Embryonic facial prominence (tissue), 1 donor: Measurements from ENCODE around the gene CBFB.

Experiments
- DNase-seq: peaks from one replicate; pipeline ENCODE4 v3.0.0-alpha.2; 2016; ENCODE audit errors: extremely low spot score

The CBFB gene

DNA sequence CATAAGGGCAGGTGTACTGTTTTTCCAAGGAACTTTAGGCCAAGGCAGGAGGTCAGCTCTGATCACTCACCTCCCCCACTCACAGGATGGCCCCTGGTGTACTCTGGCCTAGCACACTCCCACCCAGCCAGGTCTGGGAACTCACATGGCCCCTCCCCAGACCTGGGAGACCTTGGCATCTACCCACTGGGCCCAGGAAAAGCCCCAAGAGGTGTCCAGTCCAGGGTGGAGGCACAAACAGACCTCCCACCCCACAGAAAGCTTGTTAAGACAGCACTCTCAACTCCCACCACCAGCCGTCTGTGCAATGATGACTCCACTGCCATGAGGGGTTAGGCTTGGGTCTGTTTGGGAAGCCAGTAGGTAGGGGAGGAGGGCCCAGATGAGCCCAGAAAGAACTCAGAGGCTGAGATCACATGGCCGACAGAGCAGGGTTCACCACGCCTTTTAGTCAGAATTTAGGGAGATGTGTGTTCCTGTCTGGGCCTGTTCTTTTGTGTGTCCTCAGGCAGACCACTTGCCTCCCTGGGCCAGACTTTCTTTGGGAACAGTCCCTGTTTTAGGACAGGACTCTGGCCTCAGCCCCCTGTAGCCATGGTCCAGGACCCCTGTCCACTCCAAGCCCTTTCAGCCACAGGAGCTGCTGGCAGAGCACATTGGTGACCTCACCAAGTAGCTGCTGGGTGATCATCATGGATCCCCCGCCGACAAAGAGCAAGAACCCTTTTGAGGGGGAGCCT, 12.1 kb upstream of the CBFB start:
- no peak for DNase-seq

DNA sequence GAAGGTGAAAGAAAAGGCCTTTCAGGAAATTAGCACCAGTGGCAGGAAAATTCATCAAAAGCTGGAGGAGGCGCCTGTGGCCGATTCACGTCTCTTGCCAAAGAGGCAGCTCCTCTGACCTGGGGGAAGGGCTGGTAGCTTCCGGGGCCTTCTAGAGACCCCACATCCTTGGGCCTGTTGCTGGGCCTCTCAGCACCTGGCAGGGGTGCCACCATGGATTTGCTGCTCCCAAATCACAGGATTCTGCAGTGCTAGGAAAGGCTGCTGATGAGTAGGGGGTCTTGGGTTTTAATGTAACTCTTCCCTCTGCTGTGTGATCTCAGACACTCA, 11.6 kb upstream of the CBFB start:
- no peak for DNase-seq

DNA sequence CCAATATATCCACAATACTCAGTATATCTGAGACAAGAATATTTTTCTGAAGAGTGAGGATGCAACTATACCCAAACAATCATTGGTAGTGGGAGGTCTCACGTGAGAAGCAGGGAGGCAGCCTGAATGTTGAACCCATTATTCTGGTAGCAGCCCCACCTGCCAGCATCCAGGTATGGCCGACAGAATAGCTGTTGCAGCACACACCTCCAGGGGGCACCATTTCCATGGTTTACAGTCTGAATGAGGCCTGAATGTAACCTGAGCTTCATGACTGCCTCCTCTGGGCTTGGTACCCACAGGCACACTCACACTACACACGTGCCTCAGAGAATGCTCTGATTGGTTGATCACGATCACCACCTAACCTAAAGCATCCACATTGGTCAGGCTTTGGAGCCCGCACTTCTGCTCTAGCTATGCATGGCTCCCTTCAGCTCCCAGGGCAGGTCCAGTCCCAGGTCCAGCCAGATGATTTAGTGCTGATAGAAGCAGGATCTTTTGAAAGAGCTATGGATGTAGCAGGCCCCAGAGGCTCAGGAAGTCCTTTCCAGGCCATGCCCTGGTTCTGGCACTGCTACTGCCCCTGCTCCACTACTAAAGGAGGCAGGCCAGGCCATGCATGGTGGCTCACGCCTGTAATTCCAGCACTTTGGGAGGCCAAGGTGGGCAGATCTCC, 11.0 kb upstream of the CBFB start:
- DNase-seq: peak; percentile 61

DNA sequence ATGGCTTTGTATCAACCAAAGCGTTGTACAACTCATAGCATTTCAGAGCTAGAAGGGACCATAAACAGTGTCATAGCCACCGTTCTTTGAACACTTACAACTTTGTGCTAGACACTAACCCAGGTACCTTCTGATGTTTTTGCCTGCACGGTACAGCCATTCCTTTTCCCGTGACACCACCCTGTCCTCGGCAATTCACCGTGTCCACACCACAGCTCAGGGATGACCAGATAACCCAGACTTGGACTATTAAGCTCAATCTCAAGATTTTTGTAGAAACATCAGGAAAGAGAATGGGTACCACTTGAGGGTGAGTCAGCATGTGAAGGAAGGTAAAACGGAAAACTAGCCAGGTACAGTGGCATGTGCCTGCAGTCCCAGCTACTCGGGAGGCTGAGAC, 9.8 kb upstream of the CBFB start:
- no peak for DNase-seq

DNA sequence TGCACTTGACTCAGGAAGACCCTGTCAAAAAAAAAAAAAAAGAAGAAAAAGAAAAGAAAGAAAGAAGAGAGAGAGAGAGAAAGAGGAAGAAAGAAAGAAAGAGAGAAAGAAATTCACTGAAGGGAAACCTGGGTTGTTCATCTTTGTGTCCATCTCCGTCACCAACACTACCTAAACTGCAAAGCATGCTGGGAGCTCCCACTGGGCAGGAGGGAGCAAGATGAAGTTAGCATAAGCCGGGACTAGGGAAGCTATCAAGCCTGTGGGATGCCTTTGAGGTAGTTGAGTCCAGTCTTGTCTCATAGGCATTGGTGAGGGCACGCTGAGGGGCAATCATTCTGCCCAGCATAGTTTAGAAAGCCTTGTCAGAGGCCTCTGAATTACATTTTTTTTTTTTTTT, 7.6 kb upstream of the CBFB start:
- DNase-seq: no peak

DNA sequence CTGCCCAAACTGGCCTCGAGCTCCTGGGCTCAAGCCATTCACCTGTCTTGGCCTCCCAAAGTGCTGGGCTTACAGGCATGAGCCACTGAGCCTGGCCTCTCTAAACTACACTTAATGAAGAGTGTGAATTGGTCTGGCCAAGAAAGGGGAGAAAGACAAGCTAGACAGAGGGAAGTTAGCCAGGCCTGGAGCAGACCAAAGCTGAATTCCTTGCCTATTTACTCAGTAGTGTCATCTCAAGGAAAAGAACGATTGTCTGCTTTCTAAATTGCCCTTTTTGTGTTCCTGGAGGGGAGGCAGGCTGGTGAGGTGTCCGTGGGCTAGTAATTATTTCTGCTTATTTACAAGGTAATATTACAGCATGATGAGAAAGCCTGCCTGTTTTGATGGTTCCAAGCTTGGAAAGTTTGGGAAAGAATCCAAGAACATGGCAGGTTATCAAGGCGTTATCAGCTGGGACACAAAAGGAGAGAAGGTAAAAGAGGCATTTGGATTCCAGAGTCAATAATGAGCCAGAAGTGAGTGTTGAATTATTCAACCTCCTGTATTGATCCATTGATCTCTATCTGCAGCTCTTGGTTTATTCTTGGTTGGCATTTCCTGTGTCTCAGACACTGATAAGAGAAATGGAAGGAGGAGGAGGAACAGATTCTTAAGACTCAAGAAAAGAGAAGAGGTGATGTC, 6.3 kb upstream of the CBFB start:
- no peak for DNase-seq

DNA sequence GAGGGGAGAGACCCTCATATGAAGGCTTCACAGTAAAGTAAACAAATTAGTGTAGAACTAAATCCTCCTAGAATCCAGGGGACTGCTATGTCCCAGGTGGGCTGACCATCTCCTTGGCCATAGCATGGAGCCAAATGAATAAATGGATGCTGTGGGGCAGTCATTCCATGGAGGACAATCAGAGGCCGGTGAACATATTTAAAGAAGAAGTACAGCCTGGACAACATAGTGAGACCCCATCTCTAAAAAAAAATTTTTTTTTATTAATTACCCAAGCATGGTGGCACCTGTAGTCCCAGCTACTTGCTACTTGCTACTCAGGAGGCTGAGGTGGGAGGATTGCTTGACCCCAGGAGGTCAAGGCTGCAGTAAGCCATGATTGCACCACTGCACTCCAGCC, 5.3 kb upstream of the CBFB start:
- DNase-seq: no peak

DNA sequence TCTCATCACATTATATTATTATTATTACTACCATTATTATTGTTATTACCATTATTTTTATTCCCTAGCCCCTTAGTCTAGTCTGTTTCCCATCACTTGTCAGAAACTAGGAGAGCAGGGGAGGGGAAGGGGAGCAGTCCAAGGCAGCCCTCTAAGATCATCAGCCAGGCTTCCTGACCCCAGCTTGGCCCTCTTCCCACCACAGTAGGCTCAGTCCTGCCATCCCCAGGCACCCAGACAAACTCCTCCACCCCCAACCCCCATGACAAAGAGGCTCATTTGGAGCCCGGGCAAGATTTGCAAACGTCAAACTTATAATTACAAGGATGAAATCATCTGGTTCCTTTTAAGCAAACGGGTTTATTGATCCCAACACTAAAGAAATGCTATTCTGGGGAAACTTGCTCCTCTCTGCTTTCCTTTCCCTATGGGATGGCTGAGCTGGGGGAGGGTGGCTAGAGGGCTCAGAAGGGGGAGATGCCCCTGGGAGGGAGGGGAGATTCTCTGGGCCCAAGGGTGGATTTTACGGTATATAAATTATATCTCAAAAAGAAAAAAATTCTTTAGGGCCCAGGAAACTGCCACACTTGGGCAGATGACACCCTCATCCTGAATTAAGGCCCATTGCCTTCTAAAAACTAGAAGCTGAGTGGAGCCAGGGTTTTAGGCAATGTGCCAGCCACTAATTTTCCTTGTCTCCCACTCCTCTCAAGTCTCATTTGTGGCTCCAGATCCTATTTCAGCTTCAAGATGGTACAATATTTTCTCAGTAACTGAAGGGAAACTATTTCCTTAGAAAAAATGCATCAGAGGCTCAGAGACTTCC, 4.4 kb upstream of the CBFB start:
- DNase-seq: peak; percentile 31

DNA sequence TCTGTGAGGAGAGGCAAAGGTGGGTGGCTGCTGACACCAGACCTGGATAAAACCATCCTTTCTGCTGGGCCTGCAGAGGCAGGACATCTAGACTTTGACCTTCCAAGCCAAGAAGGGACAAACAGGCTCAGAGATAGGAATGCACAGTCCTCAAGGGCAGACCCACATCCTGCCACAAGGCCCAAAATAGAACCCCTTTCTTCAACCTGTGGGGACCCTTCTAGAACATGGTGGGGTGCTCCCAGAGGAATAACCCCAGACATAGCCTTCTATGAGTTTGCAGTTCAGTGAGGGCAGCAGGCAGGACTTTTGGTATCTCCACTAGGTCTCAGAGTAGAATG, 3.8 kb upstream of the CBFB start:
- no peak for DNase-seq

DNA sequence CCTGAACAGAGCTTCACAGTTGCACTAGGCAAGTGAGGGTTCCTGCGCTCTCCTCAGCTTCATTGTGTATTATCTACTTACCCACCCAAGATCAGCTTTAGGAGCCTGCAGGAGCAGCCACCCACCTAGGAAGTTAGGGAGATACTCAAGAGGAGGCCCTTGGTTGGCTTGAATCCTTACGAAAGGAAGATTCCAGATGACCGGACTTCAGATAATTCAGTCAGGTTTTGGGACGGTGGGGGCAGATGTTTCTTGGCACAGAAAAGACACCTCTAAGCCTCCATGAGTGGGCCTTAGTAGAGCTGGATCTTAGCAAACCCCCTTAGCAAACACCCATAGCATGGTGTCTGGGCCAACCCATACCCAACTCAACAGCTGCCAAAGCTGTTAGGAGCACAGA, 2.4 kb upstream of the CBFB start:
- DNase-seq: no peak

DNA sequence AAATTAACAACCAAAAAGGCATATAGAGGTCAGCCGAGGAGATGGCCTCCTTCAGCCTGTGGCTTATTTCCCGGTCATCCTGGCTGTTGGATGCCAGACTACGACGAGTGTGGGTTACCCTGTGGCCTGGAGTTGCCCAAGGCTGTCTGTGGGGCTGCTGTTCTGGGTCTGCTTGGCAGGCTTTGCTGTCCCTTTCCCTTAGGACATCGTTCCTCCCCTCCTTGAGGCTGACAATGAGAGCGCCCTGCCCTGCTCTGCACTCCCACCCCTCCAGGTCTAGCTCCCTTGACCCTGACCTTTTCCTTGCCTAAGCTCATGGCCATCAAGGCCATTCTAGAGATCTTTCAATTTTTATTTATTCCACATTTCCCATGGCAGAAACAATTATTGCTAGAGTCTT, 1.9 kb upstream of the CBFB start:
- DNase-seq: no peak

DNA sequence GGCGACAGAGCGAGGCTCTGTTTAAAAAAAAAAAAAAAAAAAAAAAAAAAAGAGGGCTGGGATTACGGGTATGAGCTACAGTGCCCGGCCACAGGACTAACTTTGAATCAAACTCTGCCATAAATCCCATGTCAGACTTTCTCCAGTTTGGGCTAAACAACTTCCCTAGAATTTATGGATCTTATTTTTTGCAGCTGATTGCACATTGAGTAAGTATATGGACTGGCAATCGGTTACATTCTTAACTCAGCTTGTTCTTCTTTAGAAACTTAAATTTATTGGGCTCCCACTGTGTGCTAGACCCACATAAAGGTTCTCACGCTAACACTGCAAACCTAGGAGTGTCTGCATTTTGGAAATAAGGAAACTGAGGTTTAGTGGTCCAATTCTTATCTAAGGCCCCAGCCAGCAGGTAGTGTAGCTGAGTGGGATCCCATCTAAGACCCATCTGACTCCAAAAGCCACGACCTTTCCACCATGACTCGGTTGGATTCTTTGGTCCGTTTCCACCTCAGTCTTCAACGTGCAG, 718 bp upstream of the CBFB start:
- DNase-seq: no peak

DNA sequence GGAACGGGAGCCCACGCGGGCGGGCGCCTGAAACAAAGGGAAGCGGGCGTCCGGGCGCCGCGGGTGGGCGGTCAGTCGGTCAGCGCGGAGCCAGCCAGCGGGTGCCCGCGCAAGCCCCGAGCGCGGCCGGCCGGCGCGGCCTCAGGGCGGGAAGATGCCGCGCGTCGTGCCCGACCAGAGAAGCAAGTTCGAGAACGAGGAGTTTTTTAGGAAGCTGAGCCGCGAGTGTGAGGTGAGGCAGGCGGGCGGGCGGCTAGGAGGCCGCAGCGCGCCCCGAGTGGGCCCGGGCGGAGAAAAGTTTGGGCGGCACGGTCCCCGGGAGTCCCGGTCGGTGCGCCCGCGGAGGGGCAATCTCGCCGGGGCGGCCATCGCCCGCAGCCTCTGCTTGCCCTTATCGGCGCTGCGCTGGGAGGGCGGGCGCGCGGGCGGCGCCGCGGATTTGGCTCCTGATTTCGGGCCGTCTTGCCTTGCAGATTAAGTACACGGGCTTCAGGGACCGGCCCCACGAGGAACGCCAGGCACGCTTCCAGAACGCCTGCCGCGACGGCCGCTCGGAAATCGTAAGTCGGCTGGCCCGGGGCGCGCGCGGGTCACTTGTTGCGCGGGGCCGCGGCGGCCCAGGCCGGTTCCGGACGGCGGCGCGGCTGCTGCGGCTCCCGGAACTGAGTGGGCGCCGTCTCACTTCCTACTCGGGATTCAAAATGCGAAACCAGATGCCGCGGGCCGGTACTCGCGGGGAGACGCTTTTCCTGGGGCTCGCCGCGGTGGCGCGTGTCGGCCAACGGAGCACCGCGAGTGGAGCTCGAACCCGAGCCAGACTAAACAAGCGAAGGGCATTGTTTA, 526 bp downstream of the CBFB start:
- DNase-seq: no peak

DNA sequence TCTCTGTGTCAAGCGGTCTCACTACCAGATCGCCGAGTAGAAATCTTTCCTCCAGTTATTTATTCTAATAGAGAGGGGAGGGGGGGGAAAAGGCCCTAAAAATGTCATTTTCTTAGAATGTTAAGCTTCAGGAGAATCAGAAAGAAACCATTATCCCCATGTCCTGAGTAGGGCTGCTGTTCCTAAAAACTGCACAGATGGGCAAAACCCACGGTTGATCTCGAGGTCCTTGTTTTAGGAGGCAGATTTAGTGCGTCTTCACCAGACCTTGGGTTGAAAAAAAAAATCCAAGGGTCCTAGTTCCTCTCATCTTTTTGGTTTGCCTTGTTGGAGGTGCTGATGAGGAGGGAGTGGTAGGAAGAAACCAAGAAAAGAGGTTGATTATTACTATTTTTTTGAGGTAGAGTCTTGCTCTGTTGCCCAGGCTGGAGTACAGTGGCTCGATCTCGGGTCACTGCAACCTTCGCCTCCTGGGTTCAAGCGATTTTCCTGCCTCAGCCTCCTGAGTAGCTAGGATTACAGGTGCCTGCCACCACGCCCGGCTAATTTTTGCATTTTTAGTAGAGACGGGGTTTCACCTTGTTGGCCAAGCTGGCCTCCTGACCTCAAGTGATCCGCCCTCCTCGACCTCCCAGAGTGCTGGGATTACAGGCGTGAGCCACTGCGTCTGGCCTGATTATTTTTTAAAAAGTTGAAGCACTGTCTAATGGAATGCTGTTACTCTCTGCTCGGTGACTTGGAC, 1.4 kb downstream of the CBFB start:
- DNase-seq: no peak

DNA sequence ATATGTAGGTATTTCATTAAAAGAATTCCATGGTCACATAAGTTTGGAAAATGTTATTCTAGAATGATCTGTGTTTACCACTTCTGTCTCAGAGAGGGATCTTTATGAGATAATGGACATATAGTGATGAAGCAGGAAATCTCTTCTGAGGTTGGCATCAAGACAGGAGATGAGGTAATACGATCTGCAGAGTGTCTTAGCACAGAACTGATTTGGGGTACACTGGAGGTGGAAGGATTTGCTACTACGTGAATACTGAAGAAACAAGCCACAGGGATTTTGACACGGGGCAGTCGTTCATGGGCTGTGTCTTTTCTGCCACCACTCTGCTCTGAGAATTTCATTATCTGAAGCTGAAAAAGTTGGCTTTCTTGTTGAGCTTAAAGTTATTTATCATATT, 5.5 kb downstream of the CBFB start:
- DNase-seq: no peak

DNA sequence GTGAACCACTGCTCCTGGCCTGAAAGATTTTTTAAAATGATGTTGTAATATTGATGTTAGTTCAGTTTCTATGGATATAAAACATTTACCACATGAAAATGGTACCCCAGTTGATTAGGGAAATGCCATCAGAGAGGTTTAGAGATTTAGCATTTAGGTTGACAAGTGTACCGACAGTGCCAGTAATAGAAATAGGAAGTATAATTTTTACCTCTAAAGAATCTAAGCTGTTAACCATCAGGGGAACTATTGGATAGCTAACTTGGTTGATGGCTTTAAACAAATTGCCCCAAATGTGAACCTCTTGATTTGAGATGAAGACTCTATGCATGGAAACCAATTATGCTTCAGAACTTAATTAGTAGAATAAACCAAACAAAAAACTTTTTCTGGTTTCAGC, 6.4 kb downstream of the CBFB start:
- DNase-seq: no peak

DNA sequence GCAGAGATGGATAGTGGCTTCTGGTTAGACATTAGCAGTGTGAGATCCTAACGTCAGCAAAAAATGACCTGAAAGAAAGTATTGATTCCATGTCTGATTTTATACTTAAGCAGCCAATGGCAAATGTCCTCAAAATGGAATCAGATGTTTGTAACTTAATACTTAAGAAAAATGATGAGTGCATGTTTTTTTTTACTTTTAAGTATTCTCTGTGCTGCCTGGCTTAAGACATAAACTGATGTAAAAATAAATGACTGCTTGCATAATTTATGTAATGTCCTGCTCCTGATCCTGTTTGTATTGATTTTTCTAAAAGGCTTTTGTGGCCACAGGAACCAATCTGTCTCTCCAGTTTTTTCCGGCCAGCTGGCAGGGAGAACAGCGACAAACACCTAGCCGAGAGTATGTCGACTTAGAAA, 7.4 kb downstream of the CBFB start:
- no peak for DNase-seq

DNA sequence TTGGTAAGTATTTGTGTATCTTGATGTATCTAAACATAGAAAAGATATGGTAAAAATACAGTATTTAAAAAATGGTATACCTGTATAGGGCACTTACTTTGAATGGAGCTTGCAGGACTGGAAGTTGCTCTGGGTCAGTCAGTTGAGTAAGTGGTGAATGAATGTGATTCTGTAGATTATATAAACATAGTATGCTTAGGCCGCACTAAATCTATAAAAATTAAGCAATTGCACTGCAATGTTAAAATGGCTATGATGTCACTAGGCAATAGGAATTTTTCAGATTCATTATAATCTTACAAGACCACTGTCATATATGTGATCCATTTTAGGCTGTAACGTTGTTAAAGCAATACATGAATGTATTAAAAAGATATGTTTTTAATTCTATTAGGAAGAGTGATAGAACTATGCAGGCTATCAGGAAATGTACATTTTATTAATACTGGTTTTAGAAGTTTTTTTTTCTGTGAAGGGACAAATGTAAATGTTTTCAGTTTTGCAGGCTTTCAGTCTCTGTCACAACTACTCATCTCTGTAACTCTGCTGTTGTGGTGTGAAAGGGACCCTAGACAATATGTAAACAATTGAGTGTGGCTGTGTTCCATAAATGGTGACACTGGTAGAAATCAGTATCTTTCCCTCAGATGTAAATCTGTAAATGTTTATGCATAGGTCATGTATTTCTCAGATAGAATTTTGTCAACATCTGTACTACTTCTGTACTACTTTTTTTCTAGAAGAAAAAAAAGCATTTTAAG, 10.5 kb downstream of the CBFB start:
- no peak for DNase-seq

DNA sequence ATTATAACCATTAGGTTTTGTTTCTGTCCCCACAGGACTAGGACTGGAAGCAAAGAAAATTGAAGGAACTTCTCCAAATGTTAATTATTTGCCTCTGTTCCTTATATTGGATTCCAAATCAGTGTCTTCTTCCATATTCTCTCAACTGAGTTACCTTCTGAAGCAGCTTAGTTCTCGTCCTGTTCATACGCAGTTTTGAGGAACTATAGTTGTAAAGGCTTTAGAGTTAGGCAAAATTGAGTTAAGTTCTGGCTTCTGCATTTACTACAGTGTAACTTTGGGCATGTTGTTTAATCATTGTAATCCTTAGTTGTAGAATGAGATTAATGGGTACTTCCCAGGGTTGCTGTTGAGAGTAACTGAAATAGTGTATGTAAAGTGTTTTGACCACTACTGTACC, 11.2 kb downstream of the CBFB start:
- DNase-seq: no peak

DNA sequence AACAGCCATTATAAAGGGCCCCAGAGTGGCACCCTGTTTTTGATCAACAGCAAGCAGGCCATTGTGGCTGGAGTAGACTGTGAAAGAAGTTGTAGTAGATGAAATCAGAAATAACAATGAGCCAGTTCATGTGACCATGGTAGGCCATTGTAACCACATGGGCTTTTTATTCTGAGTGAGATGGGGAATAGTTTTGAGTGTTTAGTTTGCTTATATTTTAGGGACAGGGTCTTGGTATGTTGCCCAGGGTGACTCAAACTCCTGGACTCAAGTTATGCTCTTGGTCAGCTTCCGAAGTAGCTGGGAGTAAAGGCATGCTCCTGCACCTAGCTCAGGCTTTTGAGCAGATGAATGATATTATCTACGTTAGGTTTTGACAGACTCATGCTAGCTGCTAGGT, 12.0 kb downstream of the CBFB start:
- no peak for DNase-seq
